Right atrium auricular region (tissue), 2 donors: ENCODE data around the gene DNM3. TPM values are rescaled to one million over a fixed set of nuclear protein-coding genes. Genes with fewer than 3 reads are reported as not detected.

Experiments
- DNase-seq: peaks from one replicate; pipeline ENCODE4 v3.0.0-alpha.2; 2019; ENCODE audit warnings: low spot score
- H3K27ac ChIP-seq, 2 donors: fragments of 200-600 bp; sonication (generic); 1 replicate in 1 of 2; 2 replicates in 1 of 2; pipeline ENCODE4 v1.5.1; 2016 to 2019
- H3K27me3 ChIP-seq, 2 donors: fragments of 200-600 bp; sonication (generic); one replicate each; pipeline versions ENCODE4 v1.5.1 to v1.6.0; 2017 to 2019
- H3K36me3 ChIP-seq: fragments of 200-600 bp; sonication (generic); one replicate; pipeline ENCODE4 v1.5.1; 2016
- H3K4me1 ChIP-seq, 2 donors: fragments of 200-600 bp; sonication (generic); one replicate each; pipeline versions ENCODE4 v1.5.1 to v1.6.0; 2017 to 2019
- H3K4me3 ChIP-seq, 2 donors: fragments of 200-600 bp; sonication (generic); 1 replicate in 1 of 2; 2 replicates in 1 of 2; pipeline ENCODE4 v1.5.1; 2017 to 2019; ENCODE audit warnings: mild to moderate bottlenecking in 1 of 2, moderate library complexity in 1 of 2
- H3K9me3 ChIP-seq, 2 donors: fragments of 200-600 bp; sonication (generic); one replicate each; pipeline ENCODE4 v1.5.1; 2019
- total RNA-seq, 2 donors: library from RNA; depleted of rRNA; stranded (reverse); fragments of >200 nt; gene quantifications; one replicate each; pipeline ENCODE4 v1.1.0, GENCODE V29; 2016
- TF ChIP-seq, protein P1 (sequence below), 2 donors: fragments of 200-600 bp; sonication (generic); IDR thresholded peaks; one replicate each; pipeline ENCODE4 v1.5.1; 2019; ENCODE audit warnings: antibody characterized with exemption in 2 of 2

The DNM3 gene
- total RNA-seq, 2 donors from 2014 or later: 1.0 to 1.6 TPM

DNA sequence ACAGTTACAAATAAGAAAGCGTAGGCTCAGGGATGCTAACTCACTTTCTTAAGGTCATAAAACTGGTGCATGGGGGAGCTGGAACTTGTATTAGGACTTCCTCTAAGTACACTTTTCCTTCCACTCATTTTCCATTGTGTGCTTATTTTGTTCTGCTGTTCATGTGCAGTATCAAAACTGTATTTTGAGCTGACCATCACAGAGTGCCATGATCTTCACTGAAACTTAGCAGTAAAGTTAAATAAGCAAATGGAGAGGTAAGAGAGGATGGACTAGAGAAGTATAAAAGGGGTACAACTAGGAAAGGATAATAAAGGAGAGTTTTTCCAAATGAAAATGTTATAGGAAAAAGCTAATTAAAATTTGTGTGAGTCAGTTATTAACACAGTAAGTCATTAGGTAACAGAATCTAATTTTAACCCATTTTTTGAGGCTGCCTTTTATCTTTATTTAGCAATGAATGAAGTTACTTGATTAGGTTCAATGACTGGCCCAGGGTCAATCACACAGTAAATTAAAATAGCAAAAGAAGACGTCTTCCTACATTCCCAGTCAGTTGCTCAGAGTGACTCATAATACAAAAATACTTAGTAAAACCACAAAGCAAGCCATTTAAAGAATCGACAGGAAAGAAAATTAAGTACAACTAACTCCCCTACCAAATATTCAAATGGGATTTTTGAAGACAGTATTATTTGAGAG, 413.4 kb downstream of the DNM3 start:
- DNase-seq: no peak
- H3K4me1 ChIP-seq: no peaks in the 10 kb centered on the region
- TF ChIP-seq, protein P1, sequence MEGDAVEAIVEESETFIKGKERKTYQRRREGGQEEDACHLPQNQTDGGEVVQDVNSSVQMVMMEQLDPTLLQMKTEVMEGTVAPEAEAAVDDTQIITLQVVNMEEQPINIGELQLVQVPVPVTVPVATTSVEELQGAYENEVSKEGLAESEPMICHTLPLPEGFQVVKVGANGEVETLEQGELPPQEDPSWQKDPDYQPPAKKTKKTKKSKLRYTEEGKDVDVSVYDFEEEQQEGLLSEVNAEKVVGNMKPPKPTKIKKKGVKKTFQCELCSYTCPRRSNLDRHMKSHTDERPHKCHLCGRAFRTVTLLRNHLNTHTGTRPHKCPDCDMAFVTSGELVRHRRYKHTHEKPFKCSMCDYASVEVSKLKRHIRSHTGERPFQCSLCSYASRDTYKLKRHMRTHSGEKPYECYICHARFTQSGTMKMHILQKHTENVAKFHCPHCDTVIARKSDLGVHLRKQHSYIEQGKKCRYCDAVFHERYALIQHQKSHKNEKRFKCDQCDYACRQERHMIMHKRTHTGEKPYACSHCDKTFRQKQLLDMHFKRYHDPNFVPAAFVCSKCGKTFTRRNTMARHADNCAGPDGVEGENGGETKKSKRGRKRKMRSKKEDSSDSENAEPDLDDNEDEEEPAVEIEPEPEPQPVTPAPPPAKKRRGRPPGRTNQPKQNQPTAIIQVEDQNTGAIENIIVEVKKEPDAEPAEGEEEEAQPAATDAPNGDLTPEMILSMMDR (IDR thresholded peaks at IDR 0.05): no peak
- H3K36me3 ChIP-seq: no peaks in the 10 kb centered on the region
- H3K9me3 ChIP-seq: peaks cover 0 to 6% of the 10 kb centered on the region in 2 donors
- H3K4me3 ChIP-seq: no peak overlapping the region
- H3K27me3 ChIP-seq: no peaks in the 10 kb centered on the region
- no peak overlapping the region for H3K27ac ChIP-seq

DNA sequence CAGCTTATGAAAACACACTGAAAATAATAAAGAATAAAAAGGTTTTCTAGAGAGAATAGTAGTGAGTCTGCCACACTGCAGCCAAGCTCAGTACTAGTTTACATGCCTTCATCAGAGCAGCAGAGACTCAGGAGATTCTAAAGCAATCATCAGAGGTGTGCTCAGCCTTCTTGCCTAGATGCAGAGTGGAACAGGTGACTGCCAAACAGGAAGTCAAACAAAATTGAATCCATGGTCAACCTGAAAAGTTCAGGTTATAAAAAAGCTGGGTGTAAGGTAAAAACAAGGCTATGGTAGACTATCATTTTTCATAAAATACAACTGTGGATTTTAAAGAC, 413.9 kb downstream of the DNM3 start:
- TF ChIP-seq, protein P1 (IDR thresholded peaks at IDR 0.05): no peak
- no peak for DNase-seq
- no peaks in the 10 kb centered on the region for H3K36me3 ChIP-seq
- no peaks in the 10 kb centered on the region for H3K27me3 ChIP-seq
- H3K4me3 ChIP-seq: no peak overlapping the region
- peaks cover 0 to 11% of the 10 kb centered on the region in 2 donors for H3K9me3 ChIP-seq
- no peaks in the 10 kb centered on the region for H3K4me1 ChIP-seq
- no peak overlapping the region for H3K27ac ChIP-seq

DNA sequence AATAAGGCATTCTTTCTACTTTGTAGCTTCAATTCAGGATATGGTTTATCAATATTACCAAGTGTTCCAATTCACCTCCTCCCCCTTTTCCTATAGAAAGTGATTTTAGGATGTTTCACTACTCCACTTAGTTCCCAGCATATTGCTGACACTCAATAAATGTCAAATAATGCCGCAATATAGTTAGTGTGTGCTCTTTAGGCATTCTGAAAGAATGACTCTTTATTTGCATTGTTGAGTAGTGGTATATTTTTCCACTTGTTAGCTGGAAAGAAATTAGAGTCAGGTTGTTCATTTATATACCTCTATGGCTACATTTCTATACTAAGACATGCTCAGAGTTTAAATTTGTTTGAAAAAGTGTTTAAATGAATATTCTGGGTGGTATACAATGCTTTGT, 424.6 kb downstream of the DNM3 start:
- TF ChIP-seq, protein P1 (IDR thresholded peaks at IDR 0.05): no peak

DNA sequence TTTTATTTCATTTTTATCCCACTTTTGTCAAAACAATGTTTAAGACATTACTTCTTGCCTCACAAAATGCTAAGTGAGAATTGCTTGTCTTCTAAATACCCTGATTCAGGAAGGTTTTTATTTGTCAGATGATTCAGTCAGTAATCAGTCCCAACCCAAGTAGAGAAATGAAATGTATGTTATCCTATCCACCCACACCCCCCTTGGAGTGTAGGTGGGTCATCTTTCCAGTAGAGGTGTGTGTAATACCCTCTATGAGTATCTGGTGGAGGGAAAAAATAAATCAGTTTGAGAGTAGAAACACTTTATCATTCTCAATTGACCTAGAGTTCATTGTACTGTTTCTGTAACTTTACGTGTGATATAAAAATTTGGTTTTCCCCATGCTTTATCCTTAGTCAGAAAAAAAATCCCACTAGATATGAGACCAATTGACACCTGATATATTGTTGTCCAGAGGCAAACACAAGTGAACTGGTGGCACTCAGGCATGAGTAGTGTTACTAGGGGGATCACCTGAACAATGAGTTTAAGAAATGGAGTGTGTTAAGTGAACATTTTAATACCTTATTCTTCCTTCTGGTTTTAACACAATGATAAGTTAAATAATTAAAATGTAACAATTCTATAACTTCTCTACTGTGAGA, 425.4 kb downstream of the DNM3 start:
- Histone ChIP-seq H3K27ac (no peak overlapping the region), H3K27me3 (no peaks in the 10 kb centered on the region), H3K4me1 (no peaks in the 10 kb centered on the region), H3K36me3 (no peaks in the 10 kb centered on the region), H3K9me3 (no peaks in the 10 kb centered on the region), H3K4me3 (no peak overlapping the region)
- TF ChIP-seq, protein P1 (IDR thresholded peaks at IDR 0.05): no peak
- no peak for DNase-seq

More for the DNA sequence above, 424.6 kb downstream of the DNM3 start:
- Histone ChIP-seq H3K36me3 (no peaks in the 10 kb centered on the region), H3K9me3 (peaks cover 0 to 2% of the 10 kb centered on the region in 2 donors), H3K4me1 (no peaks in the 10 kb centered on the region), H3K27ac (no peak overlapping the region), H3K4me3 (no peak overlapping the region), H3K27me3 (no peaks in the 10 kb centered on the region)
- DNase-seq: no peak

DNA sequence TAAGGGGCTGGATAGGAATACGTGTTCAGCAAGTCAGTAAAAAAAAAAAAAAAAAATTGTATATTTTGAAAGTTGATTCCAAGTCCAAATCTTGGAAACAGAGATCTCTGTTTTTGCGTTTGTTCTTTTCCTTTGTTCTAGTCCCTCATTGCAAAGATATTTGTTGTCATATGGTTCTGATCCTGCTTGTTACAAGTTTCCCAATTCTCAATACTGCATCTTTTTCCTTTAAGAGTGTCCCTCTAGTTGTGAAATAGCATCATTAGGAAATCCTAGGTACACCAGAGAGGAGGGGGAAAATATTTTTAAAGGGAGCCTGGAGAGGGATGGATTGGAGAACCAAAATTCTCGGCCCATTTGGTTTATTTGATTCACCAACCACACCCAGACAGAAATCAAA, 426.9 kb downstream of the DNM3 start:
- H3K4me3 ChIP-seq: no peak overlapping the region
- no peaks in the 10 kb centered on the region for H3K4me1 ChIP-seq
- no peak for DNase-seq
- no peaks in the 10 kb centered on the region for H3K27me3 ChIP-seq
- H3K36me3 ChIP-seq: no peaks in the 10 kb centered on the region
- H3K9me3 ChIP-seq: no peaks in the 10 kb centered on the region
- H3K27ac ChIP-seq: no peak overlapping the region
- TF ChIP-seq, protein P1 (IDR thresholded peaks at IDR 0.05): no peak
